Measurements from ENCODE around the gene KRTAP10-4.

The KRTAP10-4 gene

GRCh38 chr21:44533121-44533890 lies 40.2 kb upstream of the KRTAP10-4 start:
- TF ChIP-seq CTCF (IDR thresholded peaks at IDR 0.05) = no peak

GRCh38 chr21:44533891-44534627 lies 39.5 kb upstream of the KRTAP10-4 start:
- no peak for TF ChIP-seq CTCF (IDR thresholded peaks at IDR 0.05)

DNA sequence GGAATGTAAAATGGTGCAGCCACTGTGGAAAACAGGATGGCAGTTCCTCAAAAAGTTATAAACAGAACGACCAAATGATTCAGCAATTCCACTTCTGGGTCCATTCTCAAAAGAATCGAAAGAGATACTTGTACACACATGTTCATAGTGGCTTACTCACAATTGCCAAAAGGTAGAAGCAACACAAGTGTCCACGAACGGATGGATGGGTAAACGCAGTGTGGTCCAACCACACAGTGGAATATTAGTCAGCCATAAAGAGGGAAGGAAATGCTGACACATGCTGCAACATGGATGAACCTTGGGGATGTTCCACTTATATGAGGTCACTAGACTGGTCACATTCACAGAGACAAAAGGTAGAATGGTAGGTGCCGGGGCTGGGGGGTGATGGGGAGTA lies 38.8 kb upstream of the KRTAP10-4 start:
- TF ChIP-seq CTCF (IDR thresholded peaks at IDR 0.05) = no peak

DNA sequence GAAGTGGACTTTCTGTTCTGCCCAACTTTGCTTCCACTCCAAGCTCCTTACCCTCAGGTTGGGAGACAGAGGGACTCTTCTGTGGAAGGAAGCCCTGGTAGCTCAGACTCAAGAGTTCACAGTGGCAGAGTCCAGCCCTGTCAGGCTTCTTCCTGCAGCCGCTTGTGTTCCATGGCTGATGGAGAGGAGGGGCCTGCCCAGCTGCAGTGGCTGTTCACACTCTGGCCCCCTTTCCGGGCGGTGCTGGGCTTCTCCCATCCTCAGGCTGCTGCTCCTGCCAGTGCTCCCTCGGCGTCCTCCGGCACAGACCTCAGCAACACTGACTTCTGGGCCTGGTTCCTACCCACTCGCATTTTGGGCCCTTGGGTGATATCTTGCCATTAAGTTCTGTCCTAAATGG lies 37.6 kb upstream of the KRTAP10-4 start:
- no peak for TF ChIP-seq CTCF (IDR thresholded peaks at IDR 0.05)

DNA sequence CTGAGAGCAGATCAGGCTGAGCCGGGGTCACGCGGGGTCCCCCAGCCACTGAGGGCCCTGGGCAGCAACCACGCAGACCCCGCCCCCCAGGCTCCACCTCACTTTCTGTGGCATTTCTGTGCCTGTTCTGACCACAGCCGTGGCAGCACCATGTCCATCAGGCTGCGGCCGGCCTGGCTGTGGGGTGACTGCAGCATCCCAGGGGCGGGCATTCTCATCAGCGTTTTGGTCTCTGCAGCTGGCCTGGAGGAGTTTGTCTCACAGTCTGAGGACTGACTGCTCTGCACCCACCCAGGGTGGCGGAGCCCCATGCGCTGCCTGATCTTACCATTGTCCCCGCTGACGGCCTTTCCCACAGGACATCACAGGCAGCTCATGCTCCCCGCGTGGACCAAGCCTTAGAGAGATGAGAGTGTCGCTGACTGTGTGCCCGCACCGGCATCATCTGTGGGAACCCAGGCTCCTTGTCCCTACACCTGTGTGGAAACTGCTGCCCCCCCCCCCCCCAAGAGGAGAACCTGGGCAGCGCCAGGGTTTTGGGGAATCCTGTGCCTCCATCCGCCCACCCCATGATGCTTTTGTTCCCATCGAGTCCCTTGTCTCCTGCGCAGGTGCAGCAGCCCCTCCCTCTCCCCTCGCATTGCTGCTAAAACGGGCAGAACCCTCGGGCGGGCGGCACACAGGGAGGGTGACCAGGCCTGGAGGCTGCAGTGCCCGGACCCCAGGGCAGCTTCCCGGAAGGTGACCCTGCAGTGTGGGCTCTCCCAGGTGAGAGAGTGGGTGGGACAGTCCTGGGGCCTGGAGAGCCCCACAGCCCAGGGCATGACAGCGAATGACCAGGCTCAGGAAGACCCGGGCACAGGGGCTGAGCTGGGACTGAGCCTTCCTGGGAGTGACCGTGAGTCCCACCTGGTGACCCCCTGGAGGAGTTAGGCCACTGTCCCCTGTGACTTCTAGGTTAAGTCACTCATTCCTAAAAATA lies 35.3 kb upstream of the KRTAP10-4 start:
- no peak for TF ChIP-seq CTCF (IDR thresholded peaks at IDR 0.05)

DNA sequence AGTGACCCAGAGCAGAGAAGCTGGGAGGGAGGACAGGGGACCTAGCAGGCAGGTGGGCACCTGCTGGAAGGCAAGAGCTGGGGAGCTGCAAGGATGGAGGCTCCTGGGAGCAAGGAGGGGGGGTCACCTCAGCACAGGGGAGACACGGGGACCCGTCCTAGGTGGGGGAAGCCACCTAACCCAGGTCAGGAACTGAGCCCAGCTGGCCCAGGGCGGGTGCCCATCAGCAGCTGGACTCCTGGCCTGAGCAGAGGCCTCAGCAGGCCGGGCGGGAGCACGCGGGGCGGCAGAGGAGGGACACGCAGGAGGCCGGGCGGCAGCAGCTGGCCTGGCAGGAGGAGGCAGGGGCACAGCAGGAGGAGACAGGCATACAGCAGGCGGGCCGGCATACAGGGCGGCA lies 34.5 kb upstream of the KRTAP10-4 start:
- no peak for TF ChIP-seq CTCF (IDR thresholded peaks at IDR 0.05)

DNA sequence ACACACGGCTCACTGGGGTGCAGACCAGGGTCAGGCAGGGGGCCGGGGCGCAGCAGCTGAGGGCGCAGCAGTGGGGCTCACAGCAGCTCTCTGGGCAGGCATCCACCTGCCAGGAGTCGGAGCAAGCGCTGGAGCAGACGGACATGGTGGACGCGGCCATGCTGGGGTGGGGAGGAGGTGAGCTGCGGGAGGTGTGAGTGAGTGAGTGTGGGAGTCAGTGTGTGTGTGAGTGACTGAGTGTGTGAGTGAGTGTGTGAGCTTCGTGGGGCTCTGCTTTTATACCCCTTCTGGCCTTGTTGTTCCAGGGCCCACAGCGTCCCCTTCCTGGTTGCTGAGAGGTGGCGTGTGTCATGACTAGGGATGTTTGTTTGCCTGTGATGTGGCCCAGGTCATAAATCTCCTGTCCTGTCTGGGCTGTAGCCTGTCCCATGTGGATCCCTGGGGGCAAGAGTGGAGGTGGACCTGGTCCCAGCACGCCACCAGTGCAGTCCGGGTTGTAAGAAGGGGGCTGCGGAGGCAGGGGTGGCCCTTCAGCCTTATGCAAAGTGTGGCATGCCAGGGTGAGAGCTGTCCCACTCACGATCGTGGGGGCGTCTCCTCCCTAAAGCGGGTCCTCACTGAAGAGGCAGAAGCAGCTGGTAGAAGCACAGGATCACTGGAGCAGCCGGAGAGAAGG lies 33.4 kb upstream of the KRTAP10-4 start, which contains the start of gene KRTAP10-1:
KRTAP10-1 (minus strand) TSS at position 205 of the 676 bp plus-strand sequence; CDS start at position 160, 45 bp downstream.
- no peak for TF ChIP-seq CTCF (IDR thresholded peaks at IDR 0.05)

All from LNCAP (cell line).